Large intestine (tissue), 3 donors: ENCODE measurements around the gene RPS8. TPM values are rescaled to one million over a fixed set of nuclear protein-coding genes. Genes with fewer than 3 reads are reported as not detected.
A peak's percentile ranks its signal among the peaks of the same experiment; 100 is the strongest.
"Not testable (repeated sequence)": the region's sequence is repeated elsewhere in the genome, so short reads cannot be mapped to it uniquely, and the experiment has no call there.

Experiments
- DNase-seq, 2 donors: peaks; one replicate each; pipeline versions ENCODE4 v3.0.0 to v3.0.0-alpha.2; 2013
- H3K27ac ChIP-seq: one replicate; pipeline ENCODE4 v1.5.1; 2013; ENCODE audit warnings: low read length
- H3K27me3 ChIP-seq: 2 replicates; pipeline ENCODE4 v1.6.1; 2013; ENCODE audit warnings: low read length; ENCODE audit not compliant: control insufficient read depth, insufficient read depth
- H3K36me3 ChIP-seq: 2 replicates; pipeline ENCODE4 v1.6.1; 2013; ENCODE audit warnings: low read length; ENCODE audit not compliant: control insufficient read depth, insufficient read depth
- H3K4me1 ChIP-seq: one replicate; pipeline ENCODE4 v1.6.1; 2013; ENCODE audit warnings: low read length; ENCODE audit not compliant: control insufficient read depth, insufficient read depth
- H3K4me3 ChIP-seq: one replicate; pipeline ENCODE4 v1.5.1; 2013; ENCODE audit warnings: low read length
- H3K9me3 ChIP-seq: one replicate; pipeline ENCODE4 v1.6.1; 2013; ENCODE audit warnings: mild to moderate bottlenecking, low read depth, low read length, moderate library complexity; ENCODE audit not compliant: control insufficient read depth
- WGBS: methylation state at CpG from one replicate; pipeline ENCODE4 v1.1.5; 2013; ENCODE audit warnings: low lambda C conversion rate; ENCODE audit not compliant: insufficient coverage; 5-methylcytosine and 5-hydroxymethylcytosine counted together
- polyA plus RNA-seq: library from polyadenylated mRNA; unstranded; fragments of 120-200 nt; gene quantifications from one replicate; pipeline ENCODE4 v1.2.1, GENCODE V29; 2013

Gene RPS8
- polyA plus RNA-seq, 1 donor: 2,680 TPM

DNA sequence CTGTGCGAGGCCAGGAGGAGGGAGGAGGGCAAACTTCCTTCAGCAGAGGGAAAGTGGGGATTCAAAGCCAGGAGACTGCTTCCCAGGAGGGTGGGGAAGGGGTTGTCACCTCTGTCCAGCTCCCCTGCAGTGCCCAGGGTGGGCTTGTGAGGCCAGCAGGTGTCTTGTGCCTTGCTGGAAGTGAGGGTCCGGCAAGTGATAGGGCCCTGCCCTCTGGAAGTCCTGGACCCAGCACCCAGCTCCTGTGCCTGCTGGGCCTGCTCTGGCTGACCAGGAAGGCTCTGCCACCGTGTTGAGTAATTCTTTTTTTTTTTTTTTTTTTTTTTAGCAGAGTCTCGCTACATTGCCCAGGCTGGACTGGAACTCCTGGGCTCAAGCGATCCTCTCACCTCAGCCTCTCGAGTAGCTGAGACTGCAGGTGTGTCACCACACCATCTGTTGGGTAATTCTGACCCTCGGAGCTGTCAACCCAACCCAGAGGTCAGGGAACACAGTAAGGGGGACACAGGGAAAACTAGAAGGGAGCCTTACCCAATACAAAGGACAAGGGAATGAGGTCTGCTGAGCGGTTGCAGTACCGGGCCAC is 11.6 kb downstream of the RPS8 start:
- no peak for DNase-seq
- Histone ChIP-seq H3K4me1 (peaks cover 29% of the 10 kb centered on the region), H3K36me3 (no peaks in the 10 kb centered on the region), H3K4me3 (no peak overlapping the region), H3K27ac (no peak overlapping the region), H3K9me3 (peaks cover 2% of the 10 kb centered on the region), H3K27me3 (no peaks in the 10 kb centered on the region)
- WGBS: no CpG with 5 or more reads among the region's 9 CpGs

DNA sequence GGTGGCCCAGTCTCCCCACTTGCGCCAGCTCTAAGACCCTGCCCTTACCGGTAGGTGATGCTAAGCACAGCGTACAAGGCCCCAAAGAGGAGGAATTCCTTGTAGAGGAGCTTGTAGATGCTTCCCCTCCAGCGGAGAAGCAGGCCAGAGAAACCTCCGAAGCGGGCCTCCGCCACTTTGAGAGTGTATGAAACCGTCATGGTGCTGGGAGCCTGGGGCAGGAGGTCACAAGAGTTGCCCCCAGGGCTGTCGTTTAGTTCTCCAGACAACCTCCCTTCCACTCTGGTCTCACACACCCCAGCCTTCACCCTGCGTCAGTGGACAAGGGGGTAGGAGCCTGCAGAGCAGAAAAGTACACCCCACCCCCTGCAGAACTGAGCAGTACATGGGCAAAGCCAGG is 12.2 kb downstream of the RPS8 start:
- H3K4me3 ChIP-seq: no peak overlapping the region
- WGBS: no CpG with 5 or more reads among the region's 10 CpGs
- peaks cover 2% of the 10 kb centered on the region for H3K9me3 ChIP-seq
- no peaks in the 10 kb centered on the region for H3K27me3 ChIP-seq
- H3K36me3 ChIP-seq: no peaks in the 10 kb centered on the region
- no peak for DNase-seq
- peaks cover 29% of the 10 kb centered on the region for H3K4me1 ChIP-seq
- no peak overlapping the region for H3K27ac ChIP-seq

DNA sequence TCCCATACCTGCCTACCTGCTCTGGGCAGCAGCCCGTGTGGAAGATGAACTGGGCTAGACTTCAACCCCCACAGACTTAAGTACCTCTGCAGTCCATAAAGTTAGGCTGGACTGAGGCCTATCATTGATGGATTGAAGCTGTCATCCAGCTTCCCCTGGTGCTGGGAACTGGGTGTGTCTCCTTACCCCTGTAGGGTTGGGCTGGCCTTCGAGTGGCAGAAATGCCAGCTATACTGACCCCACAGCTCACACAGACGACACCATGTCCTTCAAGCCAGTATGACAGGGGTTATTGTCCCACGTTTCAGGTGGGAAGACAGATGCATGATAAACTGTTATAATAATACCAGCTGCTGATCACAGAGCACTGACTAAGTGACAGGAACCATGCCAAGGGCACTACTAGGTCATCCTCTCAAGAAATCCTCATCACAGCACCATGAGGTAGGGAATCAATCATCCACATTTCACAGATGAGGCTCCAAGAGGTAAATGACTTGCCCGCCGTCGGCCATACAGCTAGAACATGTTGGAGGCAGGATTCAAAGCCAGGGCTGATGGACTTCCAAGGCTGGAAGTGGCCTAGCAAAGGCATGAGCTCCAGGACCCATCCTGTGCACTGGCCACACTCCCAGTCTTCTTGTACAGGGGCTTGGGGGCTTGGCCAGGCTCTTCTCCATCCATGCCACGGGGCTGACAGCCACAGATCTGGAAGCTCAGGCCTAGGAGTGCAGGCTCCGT is 12.9 kb downstream of the RPS8 start, which contains the start of gene BEST4:
Gene BEST4, minus strand, starts transcription at position 51 of the 741 bp plus-strand sequence. CDS start 465 bp downstream, outside the sequence.
- WGBS: 100% methylated on average over 1 of the region's 9 CpGs
- peaks cover 2% of the 10 kb centered on the region for H3K9me3 ChIP-seq
- H3K27ac ChIP-seq: no peak within 1 kb of the TSS
- no peaks in the 10 kb centered on the region for H3K36me3 ChIP-seq
- no peaks in the 10 kb centered on the region for H3K27me3 ChIP-seq
- H3K4me3 ChIP-seq: no peak within 1 kb of the TSS
- no peak for DNase-seq
- peaks cover 29% of the 10 kb centered on the region for H3K4me1 ChIP-seq

DNA sequence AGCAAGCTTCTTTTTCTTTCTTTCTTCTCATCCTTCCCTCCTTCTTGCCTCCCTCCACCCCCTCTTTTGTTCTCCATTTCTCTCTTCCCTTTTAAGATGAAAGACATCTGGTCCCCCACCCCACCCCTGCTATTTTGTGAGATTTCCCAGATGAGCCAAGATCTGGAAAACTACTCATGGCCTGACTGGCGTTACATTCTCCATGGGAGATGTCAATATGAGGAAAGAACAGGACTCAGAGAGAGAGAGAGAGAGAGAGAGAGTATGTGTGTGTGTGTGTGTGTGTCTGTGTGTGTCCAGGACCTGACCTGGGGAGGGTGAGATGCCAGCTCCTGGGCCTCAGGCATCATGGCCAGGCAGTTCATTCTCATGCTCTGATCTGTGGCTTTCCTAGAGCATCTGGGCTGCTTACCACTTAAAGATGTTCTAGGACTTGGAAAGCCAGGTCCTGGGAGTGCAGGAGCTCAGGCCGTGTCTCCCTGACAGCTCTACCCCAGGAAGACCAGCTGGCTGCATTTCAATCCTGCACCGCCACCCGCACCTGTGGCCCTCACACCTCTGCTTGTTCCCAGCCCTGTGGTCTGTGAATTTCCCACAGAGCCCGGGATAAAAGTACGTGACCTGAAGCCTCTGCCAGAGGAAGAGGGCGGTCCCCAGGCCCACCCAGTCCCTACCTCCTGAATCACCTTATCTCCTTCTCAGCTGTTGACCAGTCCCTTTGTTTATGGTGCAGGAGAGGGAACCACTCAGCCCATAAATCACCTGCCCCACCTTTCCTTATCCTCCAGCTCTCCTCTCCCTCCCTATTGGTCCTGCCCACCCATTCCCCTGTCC is 15.8 kb downstream of the RPS8 start:
- peak overlapping the region; percentile 1 for H3K27ac ChIP-seq
- no peaks in the 10 kb centered on the region for H3K36me3 ChIP-seq
- peaks cover 8% of the 10 kb centered on the region for H3K4me1 ChIP-seq
- no CpG with 5 or more reads among the region's 7 CpGs for WGBS
- DNase-seq: peak in 1 of 2 donors; percentile 61
- no peaks in the 10 kb centered on the region for H3K27me3 ChIP-seq
- peaks cover 2% of the 10 kb centered on the region for H3K9me3 ChIP-seq
- H3K4me3 ChIP-seq: no peak overlapping the region

DNA sequence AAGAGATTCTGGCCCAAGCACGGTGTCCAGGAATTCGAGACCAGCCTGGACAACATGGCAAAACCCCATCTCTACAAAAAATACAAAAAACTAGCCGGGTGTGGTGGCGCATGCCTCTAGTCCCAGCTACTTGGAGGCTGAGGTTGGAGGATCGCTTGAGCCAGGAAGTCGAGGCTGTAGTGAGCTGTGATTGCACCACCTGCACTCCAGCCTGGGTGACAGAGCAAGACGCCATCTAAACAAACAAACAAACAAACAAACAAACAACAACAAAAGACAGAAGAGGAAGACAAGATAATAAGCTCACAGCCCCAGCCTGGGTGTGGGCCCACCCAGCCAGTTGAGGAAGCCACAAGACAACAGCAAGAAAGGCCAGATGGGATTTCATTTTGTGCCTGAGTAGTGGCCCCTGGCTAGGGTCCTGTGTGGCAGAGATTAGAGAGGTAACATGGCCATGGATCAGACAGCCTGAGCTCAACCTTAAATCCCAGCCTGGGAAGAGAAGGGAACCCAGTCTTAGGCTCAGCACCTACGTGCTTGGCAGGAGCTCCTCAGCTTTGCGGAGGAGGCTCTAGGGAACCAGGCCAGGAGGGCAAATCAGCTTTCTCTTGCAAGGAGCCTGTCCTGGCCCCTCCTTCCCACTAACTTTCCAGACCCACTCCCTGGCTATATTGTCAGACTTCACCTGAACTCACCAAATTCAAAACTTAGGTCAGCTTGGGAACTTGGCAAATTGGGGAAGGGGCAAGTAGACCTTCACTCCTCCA is 17.6 kb downstream of the RPS8 start:
- WGBS: no CpG with 5 or more reads among the region's 9 CpGs

DNA sequence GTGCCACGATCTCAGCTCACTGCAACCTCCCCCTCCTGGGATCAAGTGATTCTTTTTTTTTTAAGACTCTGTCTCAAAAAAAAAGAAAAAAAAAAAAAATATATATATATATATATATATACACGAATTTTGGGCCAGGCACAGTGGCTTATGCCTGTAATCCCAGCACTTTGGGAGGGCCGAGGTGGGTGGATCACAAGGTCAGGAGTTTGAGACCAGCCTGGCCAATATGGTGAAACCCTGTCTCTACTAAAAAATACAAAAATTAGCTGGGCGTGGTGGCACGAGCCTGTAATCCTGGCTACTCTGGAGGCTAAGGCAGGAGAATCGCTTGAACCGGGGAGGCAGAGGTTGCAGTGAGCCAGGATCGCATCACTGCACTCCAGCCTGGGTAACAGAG is 22.5 kb downstream of the RPS8 start:
- not testable (repeated sequence) for DNase-seq

More for the DNA sequence above, 17.6 kb downstream of the RPS8 start:
- peaks cover 5% of the 10 kb centered on the region for H3K4me1 ChIP-seq
- H3K4me3 ChIP-seq: no peak overlapping the region
- no peak for DNase-seq
- no peak overlapping the region for H3K27ac ChIP-seq
- H3K36me3 ChIP-seq: no peaks in the 10 kb centered on the region
- H3K9me3 ChIP-seq: no peaks in the 10 kb centered on the region
- H3K27me3 ChIP-seq: no peaks in the 10 kb centered on the region

DNA sequence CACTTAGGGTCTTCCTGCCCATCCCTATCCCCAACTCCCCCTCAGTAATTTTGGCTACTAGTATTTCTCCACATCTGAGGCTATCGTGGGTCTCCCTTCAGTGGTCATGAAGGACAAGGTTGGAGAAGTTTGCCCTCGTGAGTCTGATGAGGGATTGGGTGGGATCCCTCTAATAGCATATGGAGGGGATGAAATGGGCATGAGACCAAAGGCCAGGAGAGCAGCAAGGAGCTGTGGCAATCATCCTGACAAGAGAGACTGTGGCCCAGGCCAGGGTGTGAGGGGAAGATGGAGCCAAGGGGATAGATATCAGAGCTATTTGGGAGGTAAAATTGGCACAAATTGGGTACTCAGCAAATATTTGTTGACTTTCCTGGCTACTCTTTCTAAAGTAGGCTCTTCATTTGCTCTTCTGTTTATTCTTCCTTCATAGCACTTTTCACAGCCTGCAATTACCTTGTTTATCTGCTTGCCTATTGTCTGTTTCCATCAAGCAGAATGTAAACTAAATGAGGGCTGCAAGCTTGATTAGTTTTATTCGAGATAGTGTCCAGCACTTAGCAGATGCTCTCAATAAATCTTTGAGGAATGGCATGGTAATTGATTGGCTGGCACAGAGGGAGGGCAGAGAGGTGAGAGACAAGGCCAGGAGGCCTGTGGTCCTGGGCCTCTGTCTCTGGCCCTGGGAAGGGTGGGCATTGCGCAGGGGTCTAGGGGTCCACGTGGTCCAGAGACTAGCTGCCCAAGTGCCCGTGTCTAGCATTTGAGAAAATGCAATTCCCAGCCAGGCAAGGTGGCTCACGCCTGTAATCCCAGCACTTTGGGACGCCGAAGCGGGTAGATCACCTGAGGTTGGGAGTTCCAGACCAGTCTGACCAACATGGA is 23.4 kb downstream of the RPS8 start:
- no peak for DNase-seq
- Histone ChIP-seq H3K9me3 (no peaks in the 10 kb centered on the region), H3K27me3 (no peaks in the 10 kb centered on the region), H3K27ac (peak overlapping the region; percentile 94), H3K36me3 (peaks cover 10% of the 10 kb centered on the region), H3K4me1 (peaks cover 21% of the 10 kb centered on the region), H3K4me3 (no peak overlapping the region)
- no CpG with 5 or more reads among the region's 10 CpGs for WGBS

More for the DNA sequence above, 22.5 kb downstream of the RPS8 start:
- H3K27me3 ChIP-seq, H3K27ac ChIP-seq, H3K9me3 ChIP-seq, H3K36me3 ChIP-seq, H3K4me3 ChIP-seq: not testable (repeated sequence)
- peaks cover 21% of the 10 kb centered on the region for H3K4me1 ChIP-seq
- 90% methylated on average over 2 of the region's 8 CpGs for WGBS

DNA sequence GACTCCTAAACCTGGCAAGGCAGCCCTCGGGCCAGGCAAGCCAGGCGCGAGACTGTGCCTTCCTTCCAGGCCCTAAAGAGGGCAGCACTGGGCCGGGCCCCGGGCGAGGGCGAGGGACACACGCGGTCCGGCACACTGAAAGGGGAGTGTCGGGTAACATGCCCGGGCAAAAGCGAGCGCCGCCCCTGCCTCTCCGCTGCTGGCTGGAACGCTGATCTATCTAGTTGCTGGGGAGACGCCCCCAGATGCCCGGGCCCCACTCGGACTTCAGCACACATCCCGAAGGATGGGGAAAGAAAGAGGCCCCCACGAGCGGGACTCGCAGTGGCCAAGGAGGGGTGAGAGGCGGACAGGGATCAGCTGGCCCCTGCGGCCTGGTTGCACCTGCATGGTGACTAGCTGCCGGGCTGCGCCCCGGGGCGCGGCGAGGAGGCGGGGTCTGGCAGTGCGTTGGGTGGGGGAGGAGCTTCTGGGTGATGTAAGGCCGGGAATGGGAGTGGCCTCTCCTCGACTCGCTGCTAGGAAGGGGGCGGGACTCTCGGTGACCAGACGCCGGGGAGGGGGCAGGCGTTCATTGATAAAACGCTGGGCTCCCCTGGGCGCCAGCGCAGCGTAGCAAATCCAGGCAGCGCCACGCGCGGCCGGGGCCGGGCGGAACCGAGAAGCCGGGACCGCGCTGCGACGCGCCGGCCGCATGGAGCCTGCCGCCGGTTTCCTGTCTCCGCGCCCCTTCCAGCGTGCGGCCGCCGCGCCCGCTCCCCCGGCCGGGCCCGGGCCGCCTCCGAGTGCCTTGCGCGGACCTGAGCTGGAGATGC is 24.6 kb downstream of the RPS8 start, which contains the start of gene PLK3:
Gene PLK3, plus strand, starts transcription at position 608 of the 815 bp plus-strand sequence. Its CDS starts 87 bp downstream, at position 695.
- Histone ChIP-seq H3K36me3 (peaks cover 20% of the 10 kb centered on the region), H3K4me3 (peak within 1 kb of the TSS; percentile 91), H3K27me3 (no peaks in the 10 kb centered on the region), H3K9me3 (no peaks in the 10 kb centered on the region), H3K4me1 (peaks cover 21% of the 10 kb centered on the region), H3K27ac (peak within 1 kb of the TSS; percentile 94)
- peak; percentile 99 for DNase-seq
- no CpG with 5 or more reads among the region's 79 CpGs for WGBS
